AG04450 (cell line): ENCODE data around the gene LAMP2. TPM values are rescaled to one million over a fixed set of nuclear protein-coding genes. Genes with fewer than 3 reads are reported as not detected.

ENCODE experiments used
- CTCF ChIA-PET: fragments of 300-600, 350-600 bp; formaldehyde crosslinking; extraction: SDS; loops from one replicate; lab custom pipeline; 2022; ENCODE audit warnings: antibody characterized with exemption, inconsistent platforms; lab: Charles Lee
- POLR2A ChIA-PET: fragments of 350-600 bp; formaldehyde crosslinking; extraction: SDS; loops from one replicate; lab custom pipeline; 2021; ENCODE audit warnings: antibody characterized with exemption, inconsistent platforms; lab: Yijun Ruan, JAX
- DNase-seq: peaks from one replicate; pipeline ENCODE4 v3.0.0-alpha.2; 2011; ENCODE audit warnings: low read depth, low spot score
- H3K27ac ChIP-seq: one replicate; pipeline ENCODE4 v1.5.1; 2012; ENCODE audit warnings: low read depth, low read length, control low read depth
- H3K27me3 ChIP-seq: one replicate; pipeline ENCODE4 v1.6.0; 2012; ENCODE audit warnings: low read length; ENCODE audit not compliant: control insufficient read depth, insufficient read depth
- H3K4me3 ChIP-seq: 2 replicates; pipeline ENCODE4 v1.5.1; 2011; ENCODE audit warnings: mild to moderate bottlenecking, low read depth, low read length, control low read depth
- H3K9me3 ChIP-seq: 2 replicates; pipeline ENCODE4 v1.5.1; 2012; ENCODE audit warnings: low read length; ENCODE audit not compliant: control insufficient read depth, insufficient read depth
- polyA plus RNA-seq: library from polyadenylated mRNA; depleted of rRNA; stranded (reverse); fragments of >200 nt; gene quantifications from 2 replicates; pipeline ENCODE4 v1.2.3, GENCODE V29; 2011
- TF ChIP-seq, protein P1 (sequence below): IDR thresholded peaks from 2 replicates; pipeline ENCODE4 v1.5.1; 2011; ENCODE audit warnings: low read depth, low read length, control low read depth, inconsistent platforms

Gene LAMP2
- polyA plus RNA-seq, 1 experiment: 155 TPM

GRCh38 chrX:120459309-120459708, 9.8 kb downstream of the LAMP2 start:
- POLR2A ChIA-PET: no interaction called here
- CTCF ChIA-PET: no interaction called here
- Histone ChIP-seq H3K9me3 (no peaks in the 10 kb centered on the region), H3K4me3 (no peak overlapping the region), H3K27me3 (no peaks in the 10 kb centered on the region), H3K27ac (no peak overlapping the region)
- TF ChIP-seq, protein P1, sequence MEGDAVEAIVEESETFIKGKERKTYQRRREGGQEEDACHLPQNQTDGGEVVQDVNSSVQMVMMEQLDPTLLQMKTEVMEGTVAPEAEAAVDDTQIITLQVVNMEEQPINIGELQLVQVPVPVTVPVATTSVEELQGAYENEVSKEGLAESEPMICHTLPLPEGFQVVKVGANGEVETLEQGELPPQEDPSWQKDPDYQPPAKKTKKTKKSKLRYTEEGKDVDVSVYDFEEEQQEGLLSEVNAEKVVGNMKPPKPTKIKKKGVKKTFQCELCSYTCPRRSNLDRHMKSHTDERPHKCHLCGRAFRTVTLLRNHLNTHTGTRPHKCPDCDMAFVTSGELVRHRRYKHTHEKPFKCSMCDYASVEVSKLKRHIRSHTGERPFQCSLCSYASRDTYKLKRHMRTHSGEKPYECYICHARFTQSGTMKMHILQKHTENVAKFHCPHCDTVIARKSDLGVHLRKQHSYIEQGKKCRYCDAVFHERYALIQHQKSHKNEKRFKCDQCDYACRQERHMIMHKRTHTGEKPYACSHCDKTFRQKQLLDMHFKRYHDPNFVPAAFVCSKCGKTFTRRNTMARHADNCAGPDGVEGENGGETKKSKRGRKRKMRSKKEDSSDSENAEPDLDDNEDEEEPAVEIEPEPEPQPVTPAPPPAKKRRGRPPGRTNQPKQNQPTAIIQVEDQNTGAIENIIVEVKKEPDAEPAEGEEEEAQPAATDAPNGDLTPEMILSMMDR: no peak
- DNase-seq: no peak

- ChIA-PET CTCF (interaction anchor here (0.9 to 1.3 kb wide), 3 partner anchors 14 to 244 kb away, joined by 3 to 4 read pairs (median 3); no protein-coding TSS in a partner anchor), POLR2A (interaction anchor here (0.8 kb wide), 1 partner anchor 207 kb away, joined by 3 read pairs; the partner anchor contains the start of gene ZBTB33)
- TF ChIP-seq, protein P1: no peak
- no peaks in the 10 kb centered on the region for H3K27me3 ChIP-seq
- H3K9me3 ChIP-seq: no peaks in the 10 kb centered on the region
- peak; percentile 21 for DNase-seq
- H3K4me3 ChIP-seq: no peak overlapping the region
- H3K27ac ChIP-seq: no peak overlapping the region
Observed at GRCh38 chrX:120457766-120458180, 11.3 kb downstream of the LAMP2 start.

GRCh38 chrX:120456973-120457372, 12.1 kb downstream of the LAMP2 start:
- ChIA-PET CTCF (interaction anchor here (1.3 kb wide), 1 partner anchor 29 kb away, joined by 3 read pairs; no protein-coding TSS in a partner anchor), POLR2A (interaction anchor here (0.8 kb wide), 1 partner anchor 206 kb away, joined by 3 read pairs; the partner anchor contains the start of gene ZBTB33)
- no peaks in the 10 kb centered on the region for H3K27me3 ChIP-seq
- H3K9me3 ChIP-seq: no peaks in the 10 kb centered on the region
- DNase-seq: no peak
- no peak overlapping the region for H3K27ac ChIP-seq
- no peak overlapping the region for H3K4me3 ChIP-seq
- TF ChIP-seq, protein P1: no peak

DNA sequence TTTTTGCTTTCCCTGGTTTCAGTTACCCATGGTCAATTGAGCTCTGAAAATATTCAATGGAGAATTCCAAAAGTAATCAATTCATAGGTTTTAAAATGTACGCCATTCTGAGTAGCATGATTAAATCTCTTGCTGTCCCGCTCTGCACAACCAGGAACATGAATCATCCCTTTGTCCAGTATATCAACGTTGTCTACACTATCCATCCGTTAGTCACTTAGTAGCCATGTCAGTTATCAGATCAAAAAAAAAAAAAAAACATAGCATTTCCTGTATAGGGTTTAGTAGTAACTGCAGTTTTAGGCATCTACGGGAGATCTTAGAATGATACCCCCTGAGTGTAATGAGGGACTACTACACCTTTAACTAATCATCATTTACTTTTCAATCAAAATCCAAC, 15.1 kb downstream of the LAMP2 start:
- POLR2A ChIA-PET: no interaction called here
- Histone ChIP-seq H3K27ac (no peak overlapping the region), H3K4me3 (no peak overlapping the region), H3K9me3 (no peaks in the 10 kb centered on the region), H3K27me3 (no peaks in the 10 kb centered on the region)
- CTCF ChIA-PET: interaction anchor here (1.1 to 2.5 kb wide), 2 partner anchors 21 to 203 kb away, joined by 3 to 9 read pairs; partner anchors contain the start of gene ZBTB33
- TF ChIP-seq, protein P1: no peak
- DNase-seq: no peak

GRCh38 chrX:120452131-120452530, 17.0 kb downstream of the LAMP2 start:
- no peak overlapping the region for H3K4me3 ChIP-seq
- CTCF ChIA-PET: interaction anchor here (0.7 to 2.5 kb wide), 12 partner anchors 9 to 306 kb away, joined by 3 to 12 read pairs (median 6); partner anchors contain the start of gene ZBTB33
- DNase-seq: no peak
- TF ChIP-seq, protein P1: peak; percentile 59
- POLR2A ChIA-PET: interaction anchor here (0.8 to 0.9 kb wide), 2 partner anchors 16 to 201 kb away, joined by 3 to 4 read pairs; no protein-coding TSS in a partner anchor
- H3K27ac ChIP-seq: no peak overlapping the region
- H3K9me3 ChIP-seq: no peaks in the 10 kb centered on the region
- no peaks in the 10 kb centered on the region for H3K27me3 ChIP-seq
